GM10266 (cell line): ENCODE measurements around the gene KCNQ5.

Source experiments
- DNase-seq: peaks from one replicate; pipeline ENCODE4 v3.0.0; 2012; ENCODE audit errors: extremely low spot score
- CTCF ChIP-seq: IDR thresholded peaks from 2 replicates; pipeline ENCODE4 v1.5.1; 2012; ENCODE audit warnings: mild to moderate bottlenecking, low read depth; ENCODE audit not compliant: control insufficient read depth, insufficient read depth; ENCODE audit errors: missing control alignments

The KCNQ5 gene

GRCh38 chr6:72702421-72702820, 80.6 kb downstream of the KCNQ5 start:
- no peak for DNase-seq
- no peak for TF ChIP-seq CTCF

GRCh38 chr6:72703093-72703492, 81.2 kb downstream of the KCNQ5 start:
- TF ChIP-seq CTCF = no peak

GRCh38 chr6:72704979-72705378, 83.1 kb downstream of the KCNQ5 start:
- TF ChIP-seq CTCF = no peak
- no peak for DNase-seq

More at GRCh38 chr6:72703093-72703492, 81.2 kb downstream of the KCNQ5 start:
- no peak for DNase-seq

GRCh38 chr6:72709431-72709830, 87.6 kb downstream of the KCNQ5 start:
- no peak for TF ChIP-seq CTCF
- DNase-seq = no peak

GRCh38 chr6:72711731-72712130, 89.9 kb downstream of the KCNQ5 start:
- DNase-seq = no peak
- no peak for TF ChIP-seq CTCF

- TF ChIP-seq CTCF = no peak
- DNase-seq = no peak
Measured at GRCh38 chr6:72712910-72713309, 91.0 kb downstream of the KCNQ5 start.

- DNase-seq = no peak
Measured at GRCh38 chr6:72715119-72715518, 93.3 kb downstream of the KCNQ5 start.

More at GRCh38 chr6:72715119-72715518, 93.3 kb downstream of the KCNQ5 start:
- no peak for TF ChIP-seq CTCF
